Upper lobe of right lung (tissue), 1 donor: Measurements from ENCODE around the gene TMEM59. TPM values are rescaled to one million over a fixed set of nuclear protein-coding genes. Genes with fewer than 3 reads are reported as not detected.

Source experiments
- ATAC-seq: fragments of 200-7000 bp; cut with Tn5 transposase; one replicate; pipeline ENCODE4 v1.9.1; 2020; ENCODE audit warnings: mild to moderate bottlenecking, moderate library complexity
- DNase-seq: peaks from one replicate; pipeline ENCODE4 v3.0.0-alpha.2; 2020
- H3K27ac ChIP-seq: fragments of 200-600 bp; one replicate; pipeline ENCODE4 v1.8.0; 2022
- H3K27me3 ChIP-seq: fragments of 200-600 bp; one replicate; pipeline ENCODE4 v1.8.0; 2022; ENCODE audit warnings: mild to moderate bottlenecking
- H3K36me3 ChIP-seq: fragments of 200-600 bp; one replicate; pipeline ENCODE4 v1.8.0; 2022
- H3K4me1 ChIP-seq: fragments of 200-600 bp; one replicate; pipeline ENCODE4 v1.8.0; 2022
- H3K4me3 ChIP-seq: fragments of 200-600 bp; one replicate; pipeline ENCODE4 v1.8.0; 2022; ENCODE audit warnings: mild to moderate bottlenecking
- H3K9me3 ChIP-seq: fragments of 200-600 bp; one replicate; pipeline ENCODE4 v1.8.0; 2022
- intact Hi-C: fragments of 100-400 bp; cut with DNase I; formaldehyde crosslinking; loops from one replicate; pipeline ENCODE4 v1.11.0; 2022
- microRNA-seq: library from miRNA; unstranded; fragments of <30 nt; microRNA quantifications from one replicate; pipeline ENCODE4 v1.2.0, GENCODE V29; 2020; ENCODE audit warnings: borderline microRNAs expressed
- total RNA-seq: library from RNA; stranded (reverse); fragmentation: NEBNext Ultra II Directional; extraction: Animal tissue kit (Norgen Biotek cat#: 25700); gene quantifications from one replicate; pipeline ENCODE4 v1.2.1, GENCODE V29; 2021
- TF ChIP-seq, protein P1 (sequence below): fragments of 200-600 bp; IDR thresholded peaks from one replicate; pipeline ENCODE4 v1.8.0; 2022; ENCODE audit warnings: antibody characterized with exemption
- donor health status: DM: no; HTN: yes; CAD: no; lungs with severe emphysema.

TMEM59 gene
- total RNA-seq, 1 donor from 2014 or later = 440 TPM

DNA sequence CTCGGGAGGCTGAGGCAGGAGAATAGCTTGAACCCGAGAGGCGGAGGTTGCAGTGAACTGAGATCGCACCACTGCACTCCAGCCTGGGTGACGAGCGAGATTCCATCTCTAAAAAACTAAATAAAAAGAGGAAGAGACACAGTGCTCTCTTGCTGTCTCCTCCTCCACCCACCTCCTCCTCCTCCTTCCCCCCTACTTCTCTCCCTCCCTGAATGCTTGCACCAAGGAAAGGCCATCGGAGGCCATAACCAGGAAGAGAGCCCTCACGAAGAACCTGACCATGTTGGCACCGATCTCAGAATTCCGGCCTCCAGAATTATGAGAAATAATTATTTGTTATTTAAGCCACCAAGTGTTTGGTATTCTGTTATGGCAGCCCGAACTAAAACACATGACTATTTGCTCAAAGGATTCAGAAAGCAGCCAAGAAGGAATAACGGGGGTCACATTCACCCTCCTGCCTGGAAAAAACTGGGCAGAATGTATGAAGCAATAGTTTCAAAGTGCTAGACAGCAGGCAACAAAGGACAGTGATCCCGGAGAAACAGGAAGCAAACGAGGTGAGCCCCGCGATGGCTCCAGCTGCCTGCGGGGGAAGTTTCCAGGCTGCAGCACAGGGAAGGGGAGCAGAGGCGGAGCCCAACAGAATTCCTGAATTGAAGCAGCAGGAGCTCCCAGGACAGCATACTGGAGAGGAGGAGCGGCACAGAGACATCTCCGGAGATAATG lies 70.8 kb downstream of the TMEM59 start:
- no peaks in the 10 kb centered on the region for H3K27me3 ChIP-seq
- DNase-seq (no peak), ATAC-seq (peak; percentile 85)
- peak overlapping the region; percentile 67 for H3K27ac ChIP-seq
- TF ChIP-seq, protein P1, sequence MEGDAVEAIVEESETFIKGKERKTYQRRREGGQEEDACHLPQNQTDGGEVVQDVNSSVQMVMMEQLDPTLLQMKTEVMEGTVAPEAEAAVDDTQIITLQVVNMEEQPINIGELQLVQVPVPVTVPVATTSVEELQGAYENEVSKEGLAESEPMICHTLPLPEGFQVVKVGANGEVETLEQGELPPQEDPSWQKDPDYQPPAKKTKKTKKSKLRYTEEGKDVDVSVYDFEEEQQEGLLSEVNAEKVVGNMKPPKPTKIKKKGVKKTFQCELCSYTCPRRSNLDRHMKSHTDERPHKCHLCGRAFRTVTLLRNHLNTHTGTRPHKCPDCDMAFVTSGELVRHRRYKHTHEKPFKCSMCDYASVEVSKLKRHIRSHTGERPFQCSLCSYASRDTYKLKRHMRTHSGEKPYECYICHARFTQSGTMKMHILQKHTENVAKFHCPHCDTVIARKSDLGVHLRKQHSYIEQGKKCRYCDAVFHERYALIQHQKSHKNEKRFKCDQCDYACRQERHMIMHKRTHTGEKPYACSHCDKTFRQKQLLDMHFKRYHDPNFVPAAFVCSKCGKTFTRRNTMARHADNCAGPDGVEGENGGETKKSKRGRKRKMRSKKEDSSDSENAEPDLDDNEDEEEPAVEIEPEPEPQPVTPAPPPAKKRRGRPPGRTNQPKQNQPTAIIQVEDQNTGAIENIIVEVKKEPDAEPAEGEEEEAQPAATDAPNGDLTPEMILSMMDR = no peak
- peaks cover 9% of the 10 kb centered on the region for H3K4me1 ChIP-seq
- no peaks in the 10 kb centered on the region for H3K9me3 ChIP-seq
- H3K4me3 ChIP-seq = peak overlapping the region; percentile 51
- intact Hi-C loops = no loop called here
- no peaks in the 10 kb centered on the region for H3K36me3 ChIP-seq

DNA sequence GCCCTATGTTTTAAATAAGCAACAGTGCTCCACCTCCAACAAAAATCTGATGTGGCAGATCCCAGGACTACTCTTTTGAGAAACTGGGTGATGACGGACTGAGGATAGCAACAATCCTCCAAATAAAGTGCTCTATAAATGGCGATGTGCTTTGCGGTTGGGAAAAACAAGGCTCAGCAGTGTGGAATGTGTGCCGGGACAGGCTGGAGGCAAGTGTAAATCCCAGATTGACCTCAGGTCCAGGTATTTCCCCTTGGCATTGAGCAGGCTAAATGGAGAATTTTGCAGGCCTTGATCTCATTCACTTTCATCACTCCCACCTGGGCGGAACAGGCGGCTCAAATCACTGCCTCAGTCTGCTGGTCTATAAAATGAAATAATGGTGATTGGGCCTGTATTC lies 71.8 kb downstream of the TMEM59 start:
- ATAC-seq (no peak), DNase-seq (no peak)
- Histone ChIP-seq H3K4me1 (peaks cover 9% of the 10 kb centered on the region), H3K36me3 (no peaks in the 10 kb centered on the region), H3K9me3 (no peaks in the 10 kb centered on the region), H3K27me3 (no peaks in the 10 kb centered on the region), H3K4me3 (no peak overlapping the region), H3K27ac (no peak overlapping the region)
- TF ChIP-seq, protein P1 = no peak
- intact Hi-C loops = no loop called here

DNA sequence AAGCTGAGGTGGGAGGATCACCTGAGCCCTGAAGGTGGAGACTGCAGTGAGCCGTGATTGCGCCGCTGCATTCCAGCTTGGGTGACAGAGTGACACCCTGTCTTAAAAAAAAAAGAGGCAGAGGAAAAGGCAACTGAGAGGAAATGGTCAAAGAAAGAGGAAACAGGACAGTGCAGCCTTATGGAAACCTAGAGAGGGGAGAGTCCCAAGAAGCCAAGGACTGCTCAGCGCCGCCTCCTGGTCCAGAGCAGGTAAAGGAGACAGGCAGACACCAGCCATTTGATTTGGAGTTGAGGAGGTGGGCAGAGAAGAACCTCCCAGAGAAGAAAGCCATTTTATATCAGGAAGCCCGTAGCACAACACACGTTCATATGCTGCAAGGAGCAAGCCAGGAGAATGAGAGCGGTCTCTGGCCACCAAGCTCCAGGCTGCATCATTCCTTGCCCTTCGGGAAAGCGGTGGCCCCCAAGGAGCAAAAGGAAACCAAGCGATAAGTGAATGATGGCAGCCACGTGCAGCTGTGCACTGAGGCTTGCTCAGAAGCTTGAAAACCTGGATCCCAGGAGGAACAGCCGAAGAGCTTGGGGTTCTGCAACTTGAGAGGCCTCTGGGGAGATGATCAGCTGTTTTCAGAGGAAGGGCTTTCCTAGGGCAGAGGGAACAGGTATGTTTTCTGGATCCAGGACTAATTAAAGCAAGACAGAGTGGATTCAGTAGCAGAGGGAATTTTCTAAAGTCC lies 73.1 kb downstream of the TMEM59 start:
- Histone ChIP-seq H3K4me3 (no peak overlapping the region), H3K4me1 (peaks cover 9% of the 10 kb centered on the region), H3K27me3 (no peaks in the 10 kb centered on the region), H3K9me3 (no peaks in the 10 kb centered on the region), H3K27ac (no peak overlapping the region), H3K36me3 (no peaks in the 10 kb centered on the region)
- intact Hi-C loops = no loop called here
- ATAC-seq (peak; percentile 47), DNase-seq (no peak)
- TF ChIP-seq, protein P1 = no peak

Small RNA genes lying within 50 kb of the gene (microRNA-seq; reads per million reads assigned to microRNA genes)
- 2.3 reads per million, percentile 13 among the genes with 10 or more reads in this experiment for gene MIR4781

Other genes with a start within 250 kb of the TMEM59 start
- gene NDC1, start 214.9 kb downstream of the TMEM59 start, total RNA-seq = 7.7 TPM
- gene YIPF1, start 163.4 kb downstream of the TMEM59 start, total RNA-seq = 24.1 TPM
- gene DIO1, start 159.0 kb downstream of the TMEM59 start, total RNA-seq = not detected
- 16.8 TPM for gene IFT25, start 107.5 kb downstream of the TMEM59 start, total RNA-seq
- 18.1 TPM for gene LRRC42, start 106.9 kb downstream of the TMEM59 start, total RNA-seq
- gene LDLRAD1, start 35.0 kb downstream of the TMEM59 start, total RNA-seq = 0.41 TPM
- gene TCEANC2, start 404 bp upstream of the TMEM59 start, total RNA-seq = 4.7 TPM
- gene CDCP2, start 99.8 kb upstream of the TMEM59 start, total RNA-seq = 0.35 TPM
- 8.8 TPM for gene CYB5RL, start 146.8 kb upstream of the TMEM59 start, total RNA-seq
- 41.9 TPM for gene MRPL37, start 147.0 kb upstream of the TMEM59 start, total RNA-seq